Smooth muscle cell (in vitro differentiated cells): ENCODE data around the gene SNRNP25. TPM values are rescaled to one million over a fixed set of nuclear protein-coding genes. Genes with fewer than 3 reads are reported as not detected.

Source experiments
- DNase-seq: peaks from one replicate; lab custom pipeline; 2025; ENCODE audit not compliant: unreplicated experiment; lab: John Stamatoyannopoulos, UW
- H2AFZ ChIP-seq: fragments of 200-600 bp; sonication (generic); 2 replicates; pipeline ENCODE4 v1.6.0; 2016; ENCODE audit warnings: antibody characterized with exemption, low read depth, mild to moderate bottlenecking
- H3F3A ChIP-seq: fragments of 200-600 bp; sonication (generic); 2 replicates; pipeline ENCODE4 v1.6.0; 2017; ENCODE audit warnings: antibody characterized with exemption, low read depth
- H3K27ac ChIP-seq: fragments of 200-600 bp; sonication (generic); 2 replicates; pipeline ENCODE4 v1.5.1; 2016; ENCODE audit warnings: low read depth, mild to moderate bottlenecking
- H3K27me3 ChIP-seq: fragments of 200-600 bp; sonication (generic); 2 replicates; pipeline ENCODE4 v1.6.1; 2016; ENCODE audit warnings: low read depth, mild to moderate bottlenecking
- H3K36me3 ChIP-seq: fragments of 200-600 bp; sonication (generic); 2 replicates; pipeline ENCODE4 v1.5.1; 2016; ENCODE audit warnings: low read depth
- H3K4me1 ChIP-seq: fragments of 200-600 bp; sonication (generic); 2 replicates; pipeline ENCODE4 v1.5.1; 2016; ENCODE audit warnings: low read depth
- H3K4me2 ChIP-seq: fragments of 200-600 bp; sonication (generic); 2 replicates; pipeline ENCODE4 v1.6.0; 2016; ENCODE audit warnings: mild to moderate bottlenecking
- H3K4me3 ChIP-seq: fragments of 200-600 bp; sonication (generic); 2 replicates; pipeline ENCODE4 v1.5.1; 2016; ENCODE audit warnings: mild to moderate bottlenecking
- H3K79me2 ChIP-seq: fragments of 200-600 bp; sonication (generic); 2 replicates; pipeline ENCODE4 v1.6.0; 2016; ENCODE audit warnings: low read depth, mild to moderate bottlenecking
- H3K9ac ChIP-seq: fragments of 200-600 bp; sonication (generic); 2 replicates; pipeline ENCODE4 v1.6.0; 2016; ENCODE audit warnings: low read depth
- H3K9me3 ChIP-seq: fragments of 200-600 bp; sonication (generic); replicated peaks from 2 replicates; pipeline ENCODE4 v1.5.1; 2016; ENCODE audit warnings: low read depth
- H4K20me1 ChIP-seq: fragments of 200-600 bp; sonication (generic); 2 replicates; pipeline ENCODE4 v1.6.0; 2016; ENCODE audit warnings: low read depth
- WGBS: methylation state at CpG from one replicate; pipeline ENCODE4 v1.1.7; 2016; ENCODE audit warnings: low lambda C conversion rate; 5-methylcytosine and 5-hydroxymethylcytosine counted together
- polyA plus RNA-seq: library from polyadenylated mRNA; unstranded; fragments of >200 nt; fragmentation: Nextera tagmentation; extraction: Ambion mirVana; gene quantifications from 2 replicates; pipeline ENCODE4 v1.2.1, GENCODE V29; 2016
- total RNA-seq: library from RNA; depleted of rRNA; stranded (reverse); fragments of >200 nt; gene quantifications from 2 replicates; pipeline ENCODE4 v1.2.3, GENCODE V29; 2014
- TF ChIP-seq, protein P1 (sequence below): fragments of 200-600 bp; sonication (generic); IDR thresholded peaks from 2 replicates; pipeline ENCODE4 v1.5.1; 2017; ENCODE audit warnings: borderline replicate concordance, mild to moderate bottlenecking, antibody characterized with exemption; ENCODE audit not compliant: insufficient read depth, poor library complexity, severe bottlenecking

Gene SNRNP25
- total and polyA plus RNA-seq, 2 experiments from 2014 or later = 20.1 to 45.9 TPM

GRCh38 chr16:75580-76501, 22.2 kb downstream of the SNRNP25 start:
- peaks cover 46% of the 10 kb centered on the region for H3K4me1 ChIP-seq
- H4K20me1 ChIP-seq = peaks cover 5% of the 10 kb centered on the region
- DNase-seq = peak; percentile 42
- H2AFZ ChIP-seq = no peak overlapping the region
- peak overlapping the region; percentile 77 for H3K27ac ChIP-seq
- H3K9ac ChIP-seq = no peak overlapping the region
- no peaks in the 10 kb centered on the region for H3K9me3 ChIP-seq
- peaks cover 7% of the 10 kb centered on the region for H3K79me2 ChIP-seq
- 33% methylated on average over 11 of the region's 11 CpGs for WGBS
- H3F3A ChIP-seq = peaks cover 31% of the 10 kb centered on the region
- H3K4me3 ChIP-seq = no peak overlapping the region
- TF ChIP-seq, protein P1, sequence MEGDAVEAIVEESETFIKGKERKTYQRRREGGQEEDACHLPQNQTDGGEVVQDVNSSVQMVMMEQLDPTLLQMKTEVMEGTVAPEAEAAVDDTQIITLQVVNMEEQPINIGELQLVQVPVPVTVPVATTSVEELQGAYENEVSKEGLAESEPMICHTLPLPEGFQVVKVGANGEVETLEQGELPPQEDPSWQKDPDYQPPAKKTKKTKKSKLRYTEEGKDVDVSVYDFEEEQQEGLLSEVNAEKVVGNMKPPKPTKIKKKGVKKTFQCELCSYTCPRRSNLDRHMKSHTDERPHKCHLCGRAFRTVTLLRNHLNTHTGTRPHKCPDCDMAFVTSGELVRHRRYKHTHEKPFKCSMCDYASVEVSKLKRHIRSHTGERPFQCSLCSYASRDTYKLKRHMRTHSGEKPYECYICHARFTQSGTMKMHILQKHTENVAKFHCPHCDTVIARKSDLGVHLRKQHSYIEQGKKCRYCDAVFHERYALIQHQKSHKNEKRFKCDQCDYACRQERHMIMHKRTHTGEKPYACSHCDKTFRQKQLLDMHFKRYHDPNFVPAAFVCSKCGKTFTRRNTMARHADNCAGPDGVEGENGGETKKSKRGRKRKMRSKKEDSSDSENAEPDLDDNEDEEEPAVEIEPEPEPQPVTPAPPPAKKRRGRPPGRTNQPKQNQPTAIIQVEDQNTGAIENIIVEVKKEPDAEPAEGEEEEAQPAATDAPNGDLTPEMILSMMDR = no peak
- H3K27me3 ChIP-seq = no peaks in the 10 kb centered on the region
- peak overlapping the region; percentile 97 for H3K4me2 ChIP-seq
- H3K36me3 ChIP-seq = no peaks in the 10 kb centered on the region

- H3K4me3 ChIP-seq = peak overlapping the region; percentile 66
- WGBS = 37% methylated on average over 13 of the region's 13 CpGs
- H3K9ac ChIP-seq = peak overlapping the region; percentile 76
- TF ChIP-seq, protein P1 = no peak
- peaks cover 39% of the 10 kb centered on the region for H3K4me1 ChIP-seq
- H3K27me3 ChIP-seq = no peaks in the 10 kb centered on the region
- H2AFZ ChIP-seq = no peak overlapping the region
- H3K27ac ChIP-seq = peak overlapping the region; percentile 77
- no peaks in the 10 kb centered on the region for H3K36me3 ChIP-seq
- H4K20me1 ChIP-seq = no peaks in the 10 kb centered on the region
- H3F3A ChIP-seq = peaks cover 31% of the 10 kb centered on the region
- no peaks in the 10 kb centered on the region for H3K79me2 ChIP-seq
- peak overlapping the region; percentile 97 for H3K4me2 ChIP-seq
- DNase-seq = peak; percentile 42
- no peaks in the 10 kb centered on the region for H3K9me3 ChIP-seq
These were observed 23.1 kb downstream of the SNRNP25 start for GRCh38 chr16:76535-77272.

GRCh38 chr16:77273-77806, 23.7 kb downstream of the SNRNP25 start:
- H3K27me3 ChIP-seq = no peaks in the 10 kb centered on the region
- H3K9me3 ChIP-seq = no peaks in the 10 kb centered on the region
- peak; percentile 66 for DNase-seq
- TF ChIP-seq, protein P1 = no peak
- H4K20me1 ChIP-seq = no peaks in the 10 kb centered on the region
- H3K27ac ChIP-seq = peak overlapping the region; percentile 77
- peaks cover 39% of the 10 kb centered on the region for H3K4me1 ChIP-seq
- H3F3A ChIP-seq = peaks cover 31% of the 10 kb centered on the region
- H3K9ac ChIP-seq = peak overlapping the region; percentile 76
- H2AFZ ChIP-seq = peak overlapping the region; percentile 69
- no peaks in the 10 kb centered on the region for H3K79me2 ChIP-seq
- peak overlapping the region; percentile 66 for H3K4me3 ChIP-seq
- peak overlapping the region; percentile 97 for H3K4me2 ChIP-seq
- no peaks in the 10 kb centered on the region for H3K36me3 ChIP-seq
- 15% methylated on average over 30 of the region's 31 CpGs for WGBS
